HEK293 (cell line): Measurements from ENCODE around the gene TLE1.

ENCODE experiments used
- CTCF ChIA-PET: fragments of 350-600 bp; formaldehyde crosslinking; extraction: SDS; loops from one replicate; lab custom pipeline; 2021; ENCODE audit warnings: antibody characterized with exemption; lab: Yijun Ruan, JAX
- POLR2A ChIA-PET: fragments of 300-600 bp; formaldehyde crosslinking; extraction: SDS; loops from one replicate; lab custom pipeline; 2020; ENCODE audit warnings: antibody characterized with exemption, inconsistent platforms; lab: Yijun Ruan, JAX
- H3K27ac ChIP-seq: fragments of 200-500 bp; sonication (Bioruptor generic); 2 replicates; pipeline ENCODE4 v1.5.1; 2014; ENCODE audit warnings: low read depth, low read length, control low read depth, inconsistent platforms; ENCODE audit errors: extremely low read depth
- H3K36me3 ChIP-seq, 2 experiments: fragments of 200-500 bp in 1 of 2; sonication (Bioruptor generic) in 1 of 2; 1 replicate in 1 of 2; 2 replicates in 1 of 2; pipeline ENCODE4 v1.5.1; 2014 to 2017; ENCODE audit warnings: inconsistent platforms in 2 of 2, low read length in 2 of 2; ENCODE audit not compliant: control insufficient read depth in 2 of 2, insufficient read depth in 1 of 2
- H3K4me1 ChIP-seq: fragments of 200-500 bp; sonication (Bioruptor generic); 2 replicates; pipeline ENCODE4 v1.5.1; 2014; ENCODE audit warnings: mild to moderate bottlenecking, low read length, inconsistent platforms; ENCODE audit not compliant: control insufficient read depth, insufficient read depth
- H3K4me3 ChIP-seq: 2 replicates; pipeline ENCODE4 v1.5.1; 2011; ENCODE audit warnings: low read depth, mild to moderate bottlenecking, control low read depth, low read length, moderate library complexity
- H3K9me3 ChIP-seq: fragments of 200-500 bp; sonication (Bioruptor generic); 2 replicates; pipeline ENCODE4 v1.5.1; 2014; ENCODE audit warnings: low read depth, low read length, inconsistent platforms; ENCODE audit not compliant: control insufficient read depth, insufficient read depth
- KLF1 ChIP-seq: fragments of 450-650 bp; formaldehyde crosslinking; IDR thresholded peaks from 2 replicates; pipeline ENCODE4 v1.5.1; 2016; ENCODE audit warnings: missing biosample characterization, missing genetic modification characterization
- KLF7 ChIP-seq: fragments of 450-650 bp; formaldehyde crosslinking; IDR thresholded peaks from 2 replicates; pipeline ENCODE4 v1.5.1; 2016; ENCODE audit warnings: missing biosample characterization, missing genetic modification characterization, borderline replicate concordance
- RBAK ChIP-seq: fragments of 450-650 bp; formaldehyde crosslinking; IDR thresholded peaks from 2 replicates; pipeline ENCODE4 v1.5.1; 2016; ENCODE audit warnings: missing biosample characterization, missing genetic modification characterization
- SCRT1 ChIP-seq: fragments of 450-650 bp; formaldehyde crosslinking; IDR thresholded peaks from 2 replicates; pipeline ENCODE4 v1.5.1; 2016; ENCODE audit warnings: missing biosample characterization, missing genetic modification characterization, borderline replicate concordance
- ZBTB17 ChIP-seq: fragments of 450-650 bp; formaldehyde crosslinking; IDR thresholded peaks from 2 replicates; pipeline ENCODE4 v1.5.1; 2016; ENCODE audit warnings: missing biosample characterization, missing genetic modification characterization
- ZBTB7A ChIP-seq: fragments of 450-650 bp; formaldehyde crosslinking; IDR thresholded peaks from 2 replicates; pipeline ENCODE4 v1.5.1; 2016; ENCODE audit warnings: low read depth, missing biosample characterization, missing genetic modification characterization
- ZNF354C ChIP-seq: fragments of 450-650 bp; formaldehyde crosslinking; IDR thresholded peaks from 2 replicates; pipeline ENCODE4 v1.5.1; 2016; ENCODE audit warnings: missing biosample characterization, missing genetic modification characterization, low read depth, borderline replicate concordance
- ZNF423 ChIP-seq: fragments of 450-650 bp; formaldehyde crosslinking; IDR thresholded peaks from 2 replicates; pipeline ENCODE4 v1.5.1; 2016; ENCODE audit warnings: missing biosample characterization, missing genetic modification characterization
- ZNF660 ChIP-seq: fragments of 450-650 bp; IDR thresholded peaks from 2 replicates; pipeline ENCODE4 v1.5.1; 2018; ENCODE audit warnings: missing biosample characterization, mild to moderate bottlenecking, missing genetic modification characterization
- ZNF701 ChIP-seq: fragments of 450-650 bp; formaldehyde crosslinking; IDR thresholded peaks from 2 replicates; pipeline ENCODE4 v1.5.1; 2016; ENCODE audit warnings: missing biosample characterization, missing genetic modification characterization
- ZNF830 ChIP-seq: fragments of 450-650 bp; IDR thresholded peaks from 2 replicates; pipeline ENCODE4 v1.5.0; 2018; ENCODE audit warnings: missing biosample characterization, missing genetic modification characterization, low read depth, mild to moderate bottlenecking, moderate library complexity
- ZNF843 ChIP-seq: fragments of 450-650 bp; formaldehyde crosslinking; IDR thresholded peaks from 2 replicates; pipeline ENCODE4 v1.5.1; 2016; ENCODE audit warnings: missing biosample characterization, missing genetic modification characterization
- TF ChIP-seq, protein P1 (sequence below): fragments of 450-650 bp; formaldehyde crosslinking; IDR thresholded peaks from 2 replicates; pipeline ENCODE4 v1.5.1; 2017; ENCODE audit warnings: missing biosample characterization, missing genetic modification characterization
- TF ChIP-seq, protein P2 (sequence below): fragments of 450-650 bp; formaldehyde crosslinking; IDR thresholded peaks from 2 replicates; pipeline ENCODE4 v1.5.1; 2016; ENCODE audit warnings: missing biosample characterization, missing genetic modification characterization
- TF ChIP-seq, protein P3 (sequence below): fragments of 450-650 bp; formaldehyde crosslinking; IDR thresholded peaks from 2 replicates; pipeline ENCODE4 v1.5.1; 2016; ENCODE audit warnings: missing biosample characterization, missing genetic modification characterization
- TF ChIP-seq, protein P4 (sequence below): fragments of 450-650 bp; formaldehyde crosslinking; IDR thresholded peaks from 2 replicates; pipeline ENCODE4 v1.5.1; 2016; ENCODE audit warnings: missing biosample characterization, missing genetic modification characterization
- TF ChIP-seq, protein P5 (sequence below): fragments of 450-650 bp; formaldehyde crosslinking; IDR thresholded peaks from 2 replicates; pipeline ENCODE4 v1.5.1; 2017; ENCODE audit warnings: missing biosample characterization, missing genetic modification characterization
- TF ChIP-seq, protein P6 (sequence below): fragments of 450-650 bp; formaldehyde crosslinking; IDR thresholded peaks from 2 replicates; pipeline ENCODE4 v1.5.1; 2017; ENCODE audit warnings: missing biosample characterization, missing genetic modification characterization

Gene TLE1

DNA sequence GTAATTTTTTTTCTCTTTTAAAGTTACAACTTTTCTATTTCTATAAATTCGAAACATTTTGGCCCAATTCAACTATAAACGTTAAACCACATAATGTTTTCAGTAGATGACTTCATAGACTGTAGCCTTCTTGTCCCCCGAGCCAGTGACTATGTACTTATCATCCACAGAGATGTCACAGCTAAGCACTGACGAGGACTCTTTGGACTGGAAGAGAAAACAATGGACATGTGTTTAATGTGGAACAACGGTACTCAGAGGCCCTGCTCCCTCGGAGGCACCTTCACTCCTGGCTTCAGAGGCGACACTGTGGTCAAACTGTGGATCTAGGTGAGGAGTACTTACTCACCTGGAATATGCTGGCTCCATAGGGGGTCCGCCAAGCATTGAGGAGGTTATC is 105.2 kb downstream of the TLE1 start (continued):
- TF ChIP-seq KLF1 (tag by site-specific recombination): no peak
- no peak for TF ChIP-seq ZBTB7A (tag by site-specific recombination)
- TF ChIP-seq ZNF701 (tag by site-specific recombination): no peak
- no peak for TF ChIP-seq ZNF354C (tag by site-specific recombination)
- TF ChIP-seq, protein P1, sequence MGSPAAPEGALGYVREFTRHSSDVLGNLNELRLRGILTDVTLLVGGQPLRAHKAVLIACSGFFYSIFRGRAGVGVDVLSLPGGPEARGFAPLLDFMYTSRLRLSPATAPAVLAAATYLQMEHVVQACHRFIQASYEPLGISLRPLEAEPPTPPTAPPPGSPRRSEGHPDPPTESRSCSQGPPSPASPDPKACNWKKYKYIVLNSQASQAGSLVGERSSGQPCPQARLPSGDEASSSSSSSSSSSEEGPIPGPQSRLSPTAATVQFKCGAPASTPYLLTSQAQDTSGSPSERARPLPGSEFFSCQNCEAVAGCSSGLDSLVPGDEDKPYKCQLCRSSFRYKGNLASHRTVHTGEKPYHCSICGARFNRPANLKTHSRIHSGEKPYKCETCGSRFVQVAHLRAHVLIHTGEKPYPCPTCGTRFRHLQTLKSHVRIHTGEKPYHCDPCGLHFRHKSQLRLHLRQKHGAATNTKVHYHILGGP: no peak
- TF ChIP-seq, protein P2, sequence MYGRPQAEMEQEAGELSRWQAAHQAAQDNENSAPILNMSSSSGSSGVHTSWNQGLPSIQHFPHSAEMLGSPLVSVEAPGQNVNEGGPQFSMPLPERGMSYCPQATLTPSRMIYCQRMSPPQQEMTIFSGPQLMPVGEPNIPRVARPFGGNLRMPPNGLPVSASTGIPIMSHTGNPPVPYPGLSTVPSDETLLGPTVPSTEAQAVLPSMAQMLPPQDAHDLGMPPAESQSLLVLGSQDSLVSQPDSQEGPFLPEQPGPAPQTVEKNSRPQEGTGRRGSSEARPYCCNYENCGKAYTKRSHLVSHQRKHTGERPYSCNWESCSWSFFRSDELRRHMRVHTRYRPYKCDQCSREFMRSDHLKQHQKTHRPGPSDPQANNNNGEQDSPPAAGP (tag by site-specific recombination): no peak
- TF ChIP-seq ZNF423 (tag by site-specific recombination): no peak
- TF ChIP-seq RBAK (tag by site-specific recombination): no peak
- no peak for TF ChIP-seq ZNF843 (tag by site-specific recombination)

DNA sequence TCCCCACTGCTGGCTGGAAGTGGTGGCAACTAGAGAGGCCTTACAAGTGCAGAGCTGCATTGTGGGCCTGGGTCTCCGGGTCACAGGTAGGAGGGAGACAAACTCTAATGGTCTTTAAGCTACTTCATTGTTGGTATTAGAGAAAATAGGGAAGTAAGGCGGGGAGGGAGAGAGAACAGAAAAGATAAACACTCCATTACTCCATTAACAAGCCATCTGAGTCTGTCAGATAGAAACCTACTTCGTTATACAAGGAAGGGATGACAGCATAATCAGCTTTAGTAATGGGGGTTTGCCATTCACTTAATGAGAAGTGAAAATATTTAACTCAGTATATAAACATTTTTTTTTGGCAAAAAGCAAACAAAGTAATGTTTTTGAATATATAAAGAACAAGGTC is 107.4 kb downstream of the TLE1 start:
- peaks cover 21 to 53% of the 10 kb centered on the region in 2 experiments for H3K36me3 ChIP-seq
- no peak overlapping the region for H3K4me3 ChIP-seq
- H3K9me3 ChIP-seq: no peaks in the 10 kb centered on the region
- no peaks in the 10 kb centered on the region for H3K4me1 ChIP-seq
- no peak for TF ChIP-seq ZNF660 (tag by site-specific recombination)
- TF ChIP-seq, protein P3, sequence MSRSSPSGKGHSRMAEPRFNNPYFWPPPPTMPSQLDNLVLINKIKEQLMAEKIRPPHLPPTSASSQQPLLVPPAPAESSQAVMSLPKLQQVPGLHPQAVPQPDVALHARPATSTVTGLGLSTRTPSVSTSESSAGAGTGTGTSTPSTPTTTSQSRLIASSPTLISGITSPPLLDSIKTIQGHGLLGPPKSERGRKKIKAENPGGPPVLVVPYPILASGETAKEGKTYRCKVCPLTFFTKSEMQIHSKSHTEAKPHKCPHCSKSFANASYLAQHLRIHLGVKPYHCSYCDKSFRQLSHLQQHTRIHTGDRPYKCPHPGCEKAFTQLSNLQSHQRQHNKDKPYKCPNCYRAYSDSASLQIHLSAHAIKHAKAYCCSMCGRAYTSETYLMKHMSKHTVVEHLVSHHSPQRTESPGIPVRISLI (tag by site-specific recombination): no peak
- TF ChIP-seq KLF7 (tag by site-specific recombination): no peak
- TF ChIP-seq SCRT1: no peak
- TF ChIP-seq, protein P4, sequence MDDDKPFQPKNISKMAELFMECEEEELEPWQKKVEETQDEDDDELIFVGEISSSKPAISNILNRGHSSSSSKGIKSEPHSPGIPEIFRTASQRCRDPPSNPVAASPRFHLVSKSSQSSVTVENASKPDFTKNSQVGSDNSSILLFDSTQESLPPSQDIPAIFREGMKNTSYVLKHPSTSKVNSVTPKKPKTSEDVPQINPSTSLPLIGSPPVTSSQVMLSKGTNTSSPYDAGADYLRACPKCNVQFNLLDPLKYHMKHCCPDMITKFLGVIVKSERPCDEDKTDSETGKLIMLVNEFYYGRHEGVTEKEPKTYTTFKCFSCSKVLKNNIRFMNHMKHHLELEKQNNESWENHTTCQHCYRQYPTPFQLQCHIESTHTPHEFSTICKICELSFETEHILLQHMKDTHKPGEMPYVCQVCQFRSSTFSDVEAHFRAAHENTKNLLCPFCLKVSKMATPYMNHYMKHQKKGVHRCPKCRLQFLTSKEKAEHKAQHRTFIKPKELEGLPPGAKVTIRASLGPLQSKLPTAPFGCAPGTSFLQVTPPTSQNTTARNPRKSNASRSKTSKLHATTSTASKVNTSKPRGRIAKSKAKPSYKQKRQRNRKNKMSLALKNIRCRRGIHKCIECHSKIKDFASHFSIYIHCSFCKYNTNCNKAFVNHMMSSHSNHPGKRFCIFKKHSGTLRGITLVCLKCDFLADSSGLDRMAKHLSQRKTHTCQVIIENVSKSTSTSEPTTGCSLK (tag by site-specific recombination): no peak
- TF ChIP-seq ZBTB17: no peak
- TF ChIP-seq, protein P5, sequence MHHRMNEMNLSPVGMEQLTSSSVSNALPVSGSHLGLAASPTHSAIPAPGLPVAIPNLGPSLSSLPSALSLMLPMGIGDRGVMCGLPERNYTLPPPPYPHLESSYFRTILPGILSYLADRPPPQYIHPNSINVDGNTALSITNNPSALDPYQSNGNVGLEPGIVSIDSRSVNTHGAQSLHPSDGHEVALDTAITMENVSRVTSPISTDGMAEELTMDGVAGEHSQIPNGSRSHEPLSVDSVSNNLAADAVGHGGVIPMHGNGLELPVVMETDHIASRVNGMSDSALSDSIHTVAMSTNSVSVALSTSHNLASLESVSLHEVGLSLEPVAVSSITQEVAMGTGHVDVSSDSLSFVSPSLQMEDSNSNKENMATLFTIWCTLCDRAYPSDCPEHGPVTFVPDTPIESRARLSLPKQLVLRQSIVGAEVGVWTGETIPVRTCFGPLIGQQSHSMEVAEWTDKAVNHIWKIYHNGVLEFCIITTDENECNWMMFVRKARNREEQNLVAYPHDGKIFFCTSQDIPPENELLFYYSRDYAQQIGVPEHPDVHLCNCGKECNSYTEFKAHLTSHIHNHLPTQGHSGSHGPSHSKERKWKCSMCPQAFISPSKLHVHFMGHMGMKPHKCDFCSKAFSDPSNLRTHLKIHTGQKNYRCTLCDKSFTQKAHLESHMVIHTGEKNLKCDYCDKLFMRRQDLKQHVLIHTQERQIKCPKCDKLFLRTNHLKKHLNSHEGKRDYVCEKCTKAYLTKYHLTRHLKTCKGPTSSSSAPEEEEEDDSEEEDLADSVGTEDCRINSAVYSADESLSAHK (tag by site-specific recombination): no peak
- TF ChIP-seq, protein P6, sequence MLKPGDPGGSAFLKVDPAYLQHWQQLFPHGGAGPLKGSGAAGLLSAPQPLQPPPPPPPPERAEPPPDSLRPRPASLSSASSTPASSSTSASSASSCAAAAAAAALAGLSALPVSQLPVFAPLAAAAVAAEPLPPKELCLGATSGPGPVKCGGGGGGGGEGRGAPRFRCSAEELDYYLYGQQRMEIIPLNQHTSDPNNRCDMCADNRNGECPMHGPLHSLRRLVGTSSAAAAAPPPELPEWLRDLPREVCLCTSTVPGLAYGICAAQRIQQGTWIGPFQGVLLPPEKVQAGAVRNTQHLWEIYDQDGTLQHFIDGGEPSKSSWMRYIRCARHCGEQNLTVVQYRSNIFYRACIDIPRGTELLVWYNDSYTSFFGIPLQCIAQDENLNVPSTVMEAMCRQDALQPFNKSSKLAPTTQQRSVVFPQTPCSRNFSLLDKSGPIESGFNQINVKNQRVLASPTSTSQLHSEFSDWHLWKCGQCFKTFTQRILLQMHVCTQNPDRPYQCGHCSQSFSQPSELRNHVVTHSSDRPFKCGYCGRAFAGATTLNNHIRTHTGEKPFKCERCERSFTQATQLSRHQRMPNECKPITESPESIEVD (tag by site-specific recombination): no peak
- TF ChIP-seq ZNF830 (tag by site-specific recombination): no peak
- CTCF ChIA-PET: interaction anchor here (0.6 to 0.8 kb wide), 2 partner anchors 105 to 1025 kb away, joined by 3 read pairs; no protein-coding TSS in a partner anchor
- no peak overlapping the region for H3K27ac ChIP-seq
- POLR2A ChIA-PET: no interaction called here
